GM21723 (cell line): ENCODE measurements around the gene TMEM161A.
"Not testable (repeated sequence)": the region's sequence is repeated elsewhere in the genome, so short reads cannot be mapped to it uniquely, and the experiment has no call there.

Experiments used
- ATAC-seq: cut with Tn5 transposase; IDR thresholded peaks from one replicate; pipeline ENCODE4 v1.9.1; 2021; ENCODE audit warnings: mild to moderate bottlenecking, moderate library complexity; ENCODE audit not compliant: unreplicated experiment

Gene TMEM161A

GRCh38 chr19:19155495-19156219 lies 17.4 kb upstream of the TMEM161A start:
- peak; percentile 62 for ATAC-seq

- no peak for ATAC-seq
Observed at GRCh38 chr19:19154768-19155494, 16.7 kb upstream of the TMEM161A start.

GRCh38 chr19:19152668-19153384 lies 14.5 kb upstream of the TMEM161A start:
- ATAC-seq: no peak

GRCh38 chr19:19151418-19151817 lies 13.1 kb upstream of the TMEM161A start:
- ATAC-seq: peak; percentile 58

GRCh38 chr19:19149435-19149834 lies 11.2 kb upstream of the TMEM161A start:
- ATAC-seq: no peak

GRCh38 chr19:19148504-19148903 lies 10.2 kb upstream of the TMEM161A start:
- ATAC-seq: not testable (repeated sequence)

GRCh38 chr19:19147344-19147743 lies 9.1 kb upstream of the TMEM161A start:
- ATAC-seq: no peak

GRCh38 chr19:19146865-19147264 lies 8.6 kb upstream of the TMEM161A start:
- no peak for ATAC-seq

GRCh38 chr19:19145684-19146608 lies 7.7 kb upstream of the TMEM161A start:
- ATAC-seq: no peak

GRCh38 chr19:19145281-19145680 lies 7.0 kb upstream of the TMEM161A start:
- ATAC-seq: no peak

- ATAC-seq: no peak
Observed at GRCh38 chr19:19142347-19142746, 4.1 kb upstream of the TMEM161A start.

- no peak for ATAC-seq
Observed at GRCh38 chr19:19140476-19140875, 2.2 kb upstream of the TMEM161A start.

- no peak for ATAC-seq
Observed at GRCh38 chr19:19139876-19140229, 1.6 kb upstream of the TMEM161A start.

GRCh38 chr19:19137556-19138108 lies 646 bp downstream of the TMEM161A start:
- ATAC-seq: no peak

- ATAC-seq: not testable (repeated sequence)
Observed at GRCh38 chr19:19135713-19136112, 2.6 kb downstream of the TMEM161A start.

- no peak for ATAC-seq
Observed at GRCh38 chr19:19134687-19135158, 3.6 kb downstream of the TMEM161A start.

GRCh38 chr19:19133985-19134384 lies 4.3 kb downstream of the TMEM161A start:
- ATAC-seq: no peak

GRCh38 chr19:19132912-19133311 lies 5.4 kb downstream of the TMEM161A start:
- no peak for ATAC-seq

GRCh38 chr19:19131989-19132388 lies 6.3 kb downstream of the TMEM161A start:
- no peak for ATAC-seq

GRCh38 chr19:19126102-19126501 lies 12.2 kb downstream of the TMEM161A start:
- ATAC-seq: no peak
